ENCODE measurements around the gene IFIT2. TPM values are rescaled to one million over a fixed set of nuclear protein-coding genes. Genes with fewer than 3 reads are reported as not detected.

The IFIT2 gene
- total RNA-seq, 6 experiments from 2014 or later = 8.7 to 14.1 (median 13.0) TPM

DNA sequence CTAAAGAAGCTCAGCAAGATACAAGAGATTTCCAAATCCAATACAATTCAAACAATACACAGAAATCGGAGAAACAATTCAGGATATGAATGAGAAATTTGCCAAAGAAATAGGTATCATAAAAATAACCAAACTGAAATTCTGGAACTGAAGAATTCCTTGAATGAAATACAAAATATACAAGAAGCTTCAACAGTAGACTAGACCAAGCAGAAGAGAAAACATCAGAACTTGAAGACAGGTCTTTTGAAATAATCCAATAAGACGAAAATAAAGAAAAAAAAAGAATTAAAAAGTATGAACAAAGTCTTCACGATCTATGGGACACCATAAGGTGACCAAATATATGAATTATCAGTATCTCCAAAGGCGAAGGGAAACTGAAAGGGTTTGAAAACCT is 2.8 kb upstream of the IFIT2 start:
- no peak for DNase-seq
- no peaks in the 10 kb centered on the region for H3K36me3 Mint-ChIP-seq (ENCODE audit: low read depth)
- TF ChIP-seq, protein P1, sequence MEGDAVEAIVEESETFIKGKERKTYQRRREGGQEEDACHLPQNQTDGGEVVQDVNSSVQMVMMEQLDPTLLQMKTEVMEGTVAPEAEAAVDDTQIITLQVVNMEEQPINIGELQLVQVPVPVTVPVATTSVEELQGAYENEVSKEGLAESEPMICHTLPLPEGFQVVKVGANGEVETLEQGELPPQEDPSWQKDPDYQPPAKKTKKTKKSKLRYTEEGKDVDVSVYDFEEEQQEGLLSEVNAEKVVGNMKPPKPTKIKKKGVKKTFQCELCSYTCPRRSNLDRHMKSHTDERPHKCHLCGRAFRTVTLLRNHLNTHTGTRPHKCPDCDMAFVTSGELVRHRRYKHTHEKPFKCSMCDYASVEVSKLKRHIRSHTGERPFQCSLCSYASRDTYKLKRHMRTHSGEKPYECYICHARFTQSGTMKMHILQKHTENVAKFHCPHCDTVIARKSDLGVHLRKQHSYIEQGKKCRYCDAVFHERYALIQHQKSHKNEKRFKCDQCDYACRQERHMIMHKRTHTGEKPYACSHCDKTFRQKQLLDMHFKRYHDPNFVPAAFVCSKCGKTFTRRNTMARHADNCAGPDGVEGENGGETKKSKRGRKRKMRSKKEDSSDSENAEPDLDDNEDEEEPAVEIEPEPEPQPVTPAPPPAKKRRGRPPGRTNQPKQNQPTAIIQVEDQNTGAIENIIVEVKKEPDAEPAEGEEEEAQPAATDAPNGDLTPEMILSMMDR (IDR thresholded peaks at IDR 0.05) = no peak
- peaks cover 77% of the 10 kb centered on the region for H3K4me1 Mint-ChIP-seq (ENCODE audit: low read depth)
- H3K9me3 Mint-ChIP-seq = 0 out of 2 replicates have a peak, but pooled peaks cover 5% of the 10 kb centered on the region
- no peak overlapping the region for H3K4me3 Mint-ChIP-seq
- no peaks in the 10 kb centered on the region for H3K27me3 Mint-ChIP-seq (ENCODE audit: insufficient read depth)
- H3K27ac Mint-ChIP-seq = no peak overlapping the region

DNA sequence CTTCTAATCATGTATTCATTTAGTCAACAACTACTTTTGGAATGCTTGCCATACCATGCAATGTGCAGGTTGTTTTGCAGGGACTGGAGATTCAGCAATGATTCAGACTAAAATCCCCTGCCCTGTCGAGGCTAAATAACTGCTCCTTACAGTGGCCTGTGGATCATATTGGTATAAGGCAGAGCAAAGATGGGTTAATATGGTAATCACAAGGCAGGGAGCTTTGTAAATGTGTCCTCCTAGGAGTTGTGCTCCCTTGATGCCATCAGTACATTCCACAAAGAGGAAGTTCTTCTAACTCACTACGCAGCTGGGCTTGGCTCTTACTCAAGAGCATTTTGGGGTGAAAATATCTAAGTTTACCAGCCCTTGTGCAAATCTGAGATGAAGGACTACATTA is 614 bp upstream of the IFIT2 start:
- Mint-ChIP-seq H3K27me3 (ENCODE audit: insufficient read depth) (peaks cover 3% of the 10 kb centered on the region), H3K4me3 (peak overlapping the region; percentile 86), H3K36me3 (ENCODE audit: low read depth) (peaks cover 3% of the 10 kb centered on the region), H3K4me1 (ENCODE audit: low read depth) (peaks cover 70% of the 10 kb centered on the region), H3K27ac (peak overlapping the region; percentile 94), H3K9me3 (0 out of 2 replicates have a peak, but pooled peaks cover 5% of the 10 kb centered on the region)
- DNase-seq = peak; percentile 18
- TF ChIP-seq, protein P1 (IDR thresholded peaks at IDR 0.05) = no peak

- 0 out of 2 replicates have a peak, but pooled peaks cover 5% of the 10 kb centered on the region for H3K9me3 Mint-ChIP-seq
- H3K4me3 Mint-ChIP-seq = peak overlapping the region; percentile 86
- peaks cover 72% of the 10 kb centered on the region for H3K4me1 Mint-ChIP-seq (ENCODE audit: low read depth)
- peak overlapping the region; percentile 94 for H3K27ac Mint-ChIP-seq
- H3K27me3 Mint-ChIP-seq (ENCODE audit: insufficient read depth) = peaks cover 3% of the 10 kb centered on the region
- TF ChIP-seq, protein P1 (IDR thresholded peaks at IDR 0.05) = no peak
- DNase-seq = no peak
- peaks cover 15% of the 10 kb centered on the region for H3K36me3 Mint-ChIP-seq (ENCODE audit: low read depth)
These were observed 779 bp downstream of the IFIT2 start for GRCh38 chr10:89302625-89303024.

DNA sequence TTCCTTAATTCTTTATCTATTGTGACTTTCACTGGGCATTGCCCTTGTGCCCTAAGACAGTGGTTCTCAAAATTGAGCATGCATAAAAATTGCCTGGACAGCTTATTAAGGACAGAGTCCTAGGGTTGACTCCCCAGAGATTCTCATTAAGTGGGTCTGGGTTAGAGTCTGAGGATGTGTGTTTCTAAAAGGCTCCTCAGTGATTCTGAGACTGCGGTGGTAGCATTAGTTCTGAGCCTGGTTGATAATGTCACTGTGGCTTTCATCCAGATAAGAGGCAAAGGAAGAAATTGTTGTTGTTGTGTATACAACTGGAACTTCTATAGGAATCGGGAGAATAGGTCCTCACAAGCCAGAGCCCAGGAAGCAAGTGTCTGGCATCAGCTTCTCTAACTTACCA is 1.3 kb downstream of the IFIT2 start:
- TF ChIP-seq, protein P1 (IDR thresholded peaks at IDR 0.05) = no peak
- Mint-ChIP-seq H3K9me3 (0 out of 2 replicates have a peak, but pooled peaks cover 5% of the 10 kb centered on the region), H3K27ac (peak overlapping the region; percentile 94), H3K36me3 (ENCODE audit: low read depth) (peaks cover 20% of the 10 kb centered on the region), H3K27me3 (ENCODE audit: insufficient read depth) (peaks cover 3% of the 10 kb centered on the region), H3K4me1 (ENCODE audit: low read depth) (peaks cover 71% of the 10 kb centered on the region), H3K4me3 (peak overlapping the region; percentile 86)
- no peak for DNase-seq

GRCh38 chr10:89304026-89304425 is 2.2 kb downstream of the IFIT2 start:
- TF ChIP-seq, protein P1 (IDR thresholded peaks at IDR 0.05) = no peak
- Mint-ChIP-seq H3K4me1 (ENCODE audit: low read depth) (peaks cover 67% of the 10 kb centered on the region), H3K36me3 (ENCODE audit: low read depth) (peaks cover 20% of the 10 kb centered on the region), H3K9me3 (0 out of 2 replicates have a peak, but pooled peaks cover 3% of the 10 kb centered on the region), H3K27me3 (ENCODE audit: insufficient read depth) (peaks cover 3% of the 10 kb centered on the region), H3K27ac (no peak overlapping the region), H3K4me3 (peak overlapping the region; percentile 86)
- no peak for DNase-seq

- TF ChIP-seq, protein P1 (IDR thresholded peaks at IDR 0.05) = no peak
- H3K27me3 Mint-ChIP-seq (ENCODE audit: insufficient read depth) = peaks cover 3% of the 10 kb centered on the region
- H3K27ac Mint-ChIP-seq = no peak overlapping the region
- H3K4me1 Mint-ChIP-seq (ENCODE audit: low read depth) = peaks cover 64% of the 10 kb centered on the region
- DNase-seq = no peak
- no peak overlapping the region for H3K4me3 Mint-ChIP-seq
- H3K9me3 Mint-ChIP-seq = no peaks in the 10 kb centered on the region
- H3K36me3 Mint-ChIP-seq (ENCODE audit: low read depth) = peaks cover 24% of the 10 kb centered on the region
These were observed 2.6 kb downstream of the IFIT2 start for GRCh38 chr10:89304446-89304845.
